DOHH2 (cell line): Measurements from ENCODE around the gene SRSF2.

Experiments used
- H3F3A ChIP-seq: fragments of 200-600 bp; sonication (generic), shearing (Covaris generic); 2 replicates; pipeline ENCODE4 v1.6.0; 2016; ENCODE audit warnings: antibody characterized with exemption, mild to moderate bottlenecking; ENCODE audit not compliant: control insufficient read depth, insufficient read depth
- H3K27ac ChIP-seq: fragments of 200-600 bp; sonication (generic); 2 replicates; pipeline ENCODE4 v1.5.1; 2014; ENCODE audit warnings: low read depth, mild to moderate bottlenecking, low read length, moderate library complexity
- H3K27me3 ChIP-seq: fragments of 200-600 bp; sonication (generic); 2 replicates; pipeline ENCODE4 v1.6.1; 2014; ENCODE audit warnings: mild to moderate bottlenecking, low read length, mixed read lengths; ENCODE audit not compliant: control insufficient read depth
- H3K36me3 ChIP-seq: fragments of 200-600 bp; sonication (generic); 2 replicates; pipeline ENCODE4 v1.6.1; 2014; ENCODE audit warnings: mild to moderate bottlenecking, low read length, moderate library complexity, mixed read lengths; ENCODE audit not compliant: control insufficient read depth
- H3K4me1 ChIP-seq: fragments of 200-600 bp; sonication (generic); 2 replicates; pipeline ENCODE4 v1.6.1; 2014; ENCODE audit warnings: mild to moderate bottlenecking, low read length, mixed read lengths; ENCODE audit not compliant: control insufficient read depth
- H3K4me2 ChIP-seq: fragments of 200-600 bp; sonication (generic); 2 replicates; pipeline ENCODE4 v1.6.0; 2014; ENCODE audit warnings: mild to moderate bottlenecking, low read length, moderate library complexity
- H3K4me3 ChIP-seq: fragments of 200-600 bp; sonication (generic); 2 replicates; pipeline ENCODE4 v1.5.1; 2014; ENCODE audit warnings: mild to moderate bottlenecking, low read length, mixed read lengths
- H3K79me2 ChIP-seq: fragments of 200-600 bp; sonication (generic); 2 replicates; pipeline ENCODE4 v1.6.1; 2014; ENCODE audit warnings: mild to moderate bottlenecking, low read length, mixed read lengths; ENCODE audit not compliant: control insufficient read depth
- H3K9me2 ChIP-seq: fragments of 200-600 bp; sonication (generic); replicated peaks from 2 replicates; pipeline ENCODE4 v1.6.1; 2014; ENCODE audit warnings: mild to moderate bottlenecking, low read length, mixed read lengths; ENCODE audit not compliant: control insufficient read depth
- H3K9me3 ChIP-seq: fragments of 200-600 bp; sonication (generic); 2 replicates; pipeline ENCODE4 v1.6.1; 2014; ENCODE audit warnings: antibody characterized with exemption, low read length, mixed read lengths; ENCODE audit not compliant: control insufficient read depth, insufficient read depth
- H4K20me1 ChIP-seq: fragments of 200-600 bp; sonication (generic); 2 replicates; pipeline ENCODE4 v1.6.0; 2014; ENCODE audit warnings: low read depth, mild to moderate bottlenecking, antibody characterized with exemption, low read length, moderate library complexity; ENCODE audit not compliant: control insufficient read depth, insufficient read depth
- EZH2phosphoT487 ChIP-seq: fragments of 200-600 bp; sonication (generic); IDR thresholded peaks from 2 replicates; pipeline ENCODE4 v1.6.1; 2017; ENCODE audit warnings: borderline replicate concordance, mild to moderate bottlenecking, antibody characterized with exemption, low read length, moderate library complexity, mixed read lengths
- TF ChIP-seq, protein P1 (sequence below): fragments of 200-600 bp; sonication (generic); IDR thresholded peaks from one replicate; pipeline ENCODE4 v1.5.1; 2014; ENCODE audit warnings: antibody characterized with exemption, mild to moderate bottlenecking, low read depth, low read length; ENCODE audit not compliant: poor library complexity, severe bottlenecking

The SRSF2 gene

GRCh38 chr17:76737676-76738467 is 741 bp upstream of the SRSF2 start, which contains the start of gene MFSD11:
TSS of gene MFSD11 (plus strand) at chr17:76738119. CDS start at chr17:76738353, 234 bp downstream.
- Histone ChIP-seq H3K9me3 (no peaks in the 10 kb centered on the region), H3K36me3 (peaks cover 58% of the 10 kb centered on the region), H3K4me2 (peak within 1 kb of the TSS; percentile 67), H3K27ac (peak within 1 kb of the TSS; percentile 93), H3K4me1 (peaks cover 34% of the 10 kb centered on the region), H3K27me3 (no peaks in the 10 kb centered on the region), H3K9me2 (no peaks in the 10 kb centered on the region), H3F3A (peaks cover 38% of the 10 kb centered on the region), H3K79me2 (peaks cover 62% of the 10 kb centered on the region), H3K4me3 (peak within 1 kb of the TSS; percentile 89), H4K20me1 (peaks cover 28% of the 10 kb centered on the region)
- TF ChIP-seq, protein P1, sequence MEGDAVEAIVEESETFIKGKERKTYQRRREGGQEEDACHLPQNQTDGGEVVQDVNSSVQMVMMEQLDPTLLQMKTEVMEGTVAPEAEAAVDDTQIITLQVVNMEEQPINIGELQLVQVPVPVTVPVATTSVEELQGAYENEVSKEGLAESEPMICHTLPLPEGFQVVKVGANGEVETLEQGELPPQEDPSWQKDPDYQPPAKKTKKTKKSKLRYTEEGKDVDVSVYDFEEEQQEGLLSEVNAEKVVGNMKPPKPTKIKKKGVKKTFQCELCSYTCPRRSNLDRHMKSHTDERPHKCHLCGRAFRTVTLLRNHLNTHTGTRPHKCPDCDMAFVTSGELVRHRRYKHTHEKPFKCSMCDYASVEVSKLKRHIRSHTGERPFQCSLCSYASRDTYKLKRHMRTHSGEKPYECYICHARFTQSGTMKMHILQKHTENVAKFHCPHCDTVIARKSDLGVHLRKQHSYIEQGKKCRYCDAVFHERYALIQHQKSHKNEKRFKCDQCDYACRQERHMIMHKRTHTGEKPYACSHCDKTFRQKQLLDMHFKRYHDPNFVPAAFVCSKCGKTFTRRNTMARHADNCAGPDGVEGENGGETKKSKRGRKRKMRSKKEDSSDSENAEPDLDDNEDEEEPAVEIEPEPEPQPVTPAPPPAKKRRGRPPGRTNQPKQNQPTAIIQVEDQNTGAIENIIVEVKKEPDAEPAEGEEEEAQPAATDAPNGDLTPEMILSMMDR: no peak
- no peak for TF ChIP-seq EZH2phosphoT487

GRCh38 chr17:76736349-76737081 is 616 bp downstream of the SRSF2 start:
- Histone ChIP-seq H3K4me3 (peak overlapping the region; percentile 89), H3K36me3 (peaks cover 61% of the 10 kb centered on the region), H3K79me2 (peaks cover 73% of the 10 kb centered on the region), H3F3A (peaks cover 52% of the 10 kb centered on the region), H4K20me1 (peaks cover 28% of the 10 kb centered on the region), H3K27ac (peak overlapping the region; percentile 93), H3K4me1 (peaks cover 45% of the 10 kb centered on the region), H3K27me3 (no peaks in the 10 kb centered on the region), H3K9me2 (no peaks in the 10 kb centered on the region), H3K4me2 (peak overlapping the region; percentile 66), H3K9me3 (no peaks in the 10 kb centered on the region)
- TF ChIP-seq EZH2phosphoT487: no peak
- TF ChIP-seq, protein P1: no peak

- H3K9me2 ChIP-seq: no peaks in the 10 kb centered on the region
- peaks cover 51% of the 10 kb centered on the region for H3K4me1 ChIP-seq
- peak overlapping the region; percentile 89 for H3K4me3 ChIP-seq
- H3K4me2 ChIP-seq: peak overlapping the region; percentile 66
- peaks cover 57% of the 10 kb centered on the region for H3F3A ChIP-seq
- H4K20me1 ChIP-seq: peaks cover 28% of the 10 kb centered on the region
- H3K27me3 ChIP-seq: no peaks in the 10 kb centered on the region
- H3K79me2 ChIP-seq: peaks cover 79% of the 10 kb centered on the region
- H3K36me3 ChIP-seq: peaks cover 60% of the 10 kb centered on the region
- TF ChIP-seq, protein P1: no peak
- TF ChIP-seq EZH2phosphoT487: no peak
- peak overlapping the region; percentile 93 for H3K27ac ChIP-seq
- no peaks in the 10 kb centered on the region for H3K9me3 ChIP-seq
Measured at GRCh38 chr17:76735586-76736348, 1.4 kb downstream of the SRSF2 start.
